Activated CD4-positive, CD25-positive, alpha-beta regulatory T cell (primary cell): ENCODE measurements around the gene SMG6.

Experiments
- DNase-seq, 4 experiments: peaks; one replicate each; lab custom pipeline; 2025; lab: John Stamatoyannopoulos, UW

Gene SMG6

DNA sequence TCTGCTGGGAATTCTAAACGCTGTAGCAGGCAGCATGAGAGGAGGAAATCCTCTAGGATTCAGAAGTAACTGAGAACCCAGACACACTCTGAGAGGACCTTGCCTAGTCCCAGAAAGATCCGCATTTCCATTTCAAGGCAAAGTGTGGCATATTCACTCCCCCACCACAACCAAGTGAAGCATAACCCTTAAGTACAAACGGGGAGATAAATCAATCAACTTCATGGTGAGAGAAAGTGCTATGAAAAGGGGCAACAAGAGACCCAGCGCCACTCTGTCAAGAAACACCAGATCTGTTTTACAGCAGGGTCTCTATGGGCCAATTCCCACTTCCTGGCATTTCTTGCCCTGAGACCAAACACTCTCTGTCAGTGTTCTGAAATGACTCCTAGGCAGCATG lies 68.3 kb downstream of the SMG6 start:
- no peak for DNase-seq

DNA sequence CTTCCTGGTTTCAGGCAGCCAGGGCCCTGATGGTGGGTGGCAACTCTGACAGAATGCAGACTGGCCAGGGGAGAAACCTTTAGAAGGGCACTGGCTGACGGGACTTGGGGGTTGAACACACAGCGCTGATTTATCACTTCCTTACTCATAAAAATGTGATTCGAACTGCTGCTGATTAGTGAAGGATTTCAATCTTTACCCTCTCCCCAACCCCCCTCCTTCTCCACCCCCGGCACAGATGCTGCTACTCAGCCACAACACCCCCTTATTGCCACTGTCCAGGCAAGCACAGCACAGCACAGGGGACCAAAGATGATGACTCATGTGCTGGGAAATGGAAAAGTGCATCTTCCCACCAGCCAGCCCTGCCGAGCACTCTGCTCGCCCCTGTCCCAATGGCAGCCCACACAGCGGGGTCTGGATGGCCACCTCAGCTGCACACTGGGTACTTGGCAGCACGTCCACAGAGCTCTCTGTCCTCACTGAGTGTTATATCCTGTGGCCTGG lies 70.1 kb downstream of the SMG6 start:
- DNase-seq = no peak

GRCh38 chr17:2232244-2232638 lies 71.3 kb downstream of the SMG6 start:
- no peak for DNase-seq

GRCh38 chr17:2230877-2231276 lies 72.7 kb downstream of the SMG6 start:
- no peak for DNase-seq

GRCh38 chr17:2227025-2227699 lies 76.4 kb downstream of the SMG6 start:
- no peak for DNase-seq

GRCh38 chr17:2223617-2223927 lies 80.0 kb downstream of the SMG6 start:
- no peak for DNase-seq

- DNase-seq = no peak
Measured at GRCh38 chr17:2222901-2223616, 80.5 kb downstream of the SMG6 start.

DNA sequence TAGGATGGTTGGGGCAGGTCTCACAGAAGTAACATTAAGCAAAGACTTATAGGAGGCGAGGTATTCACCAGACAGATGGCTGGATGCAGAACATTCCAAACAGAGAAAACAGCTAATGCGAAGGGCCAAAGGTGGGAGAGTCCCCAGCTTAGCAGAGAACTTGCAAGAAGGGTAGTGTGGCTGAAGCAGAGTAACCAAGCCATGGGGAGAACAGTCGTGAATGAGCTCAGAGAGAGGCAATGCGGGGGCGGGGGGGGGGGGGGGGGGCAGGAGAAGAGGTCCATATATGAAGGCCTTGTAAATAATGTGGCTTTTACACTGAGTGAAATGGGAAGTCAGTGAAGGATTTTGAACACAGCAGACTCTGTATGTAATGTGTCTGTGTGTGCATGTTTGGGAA lies 81.3 kb downstream of the SMG6 start:
- DNase-seq = no peak

GRCh38 chr17:2218426-2218825 lies 85.2 kb downstream of the SMG6 start:
- no peak for DNase-seq

GRCh38 chr17:2215616-2216364 lies 87.8 kb downstream of the SMG6 start:
- DNase-seq = peak; percentile 16 to 39 (median 26)

DNA sequence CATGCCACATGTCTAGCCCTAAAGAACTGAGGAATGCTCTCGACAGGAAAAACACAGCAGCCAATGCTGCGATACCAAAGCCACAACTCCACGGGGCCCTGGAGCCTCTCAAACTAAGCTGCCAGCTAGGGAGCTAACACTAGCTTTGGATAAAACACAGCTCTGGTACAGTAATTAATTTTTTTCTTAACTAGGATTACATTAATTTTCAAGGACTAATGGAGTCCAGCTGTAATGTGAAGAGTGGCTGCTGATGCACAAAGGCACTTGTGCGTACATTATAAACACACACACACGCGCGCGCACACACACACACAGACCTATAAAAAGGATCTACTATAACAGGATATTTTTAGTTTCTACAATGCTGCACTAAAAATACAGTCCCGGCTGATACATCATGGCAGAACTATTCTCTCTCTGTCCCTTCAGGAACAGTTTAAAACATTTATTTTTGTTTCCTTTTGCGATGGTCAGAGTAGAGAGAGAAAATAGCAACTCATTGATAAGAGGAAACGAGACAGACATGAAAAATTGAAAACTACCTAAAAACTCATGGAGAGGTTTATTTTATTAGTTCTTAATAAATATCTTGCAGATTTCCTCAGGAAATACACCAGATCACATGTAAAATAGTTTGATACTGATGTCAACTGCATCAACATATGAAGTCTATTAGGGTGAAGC lies 88.5 kb downstream of the SMG6 start:
- DNase-seq = no peak

GRCh38 chr17:2214047-2214928 lies 89.3 kb downstream of the SMG6 start:
- no peak for DNase-seq

DNA sequence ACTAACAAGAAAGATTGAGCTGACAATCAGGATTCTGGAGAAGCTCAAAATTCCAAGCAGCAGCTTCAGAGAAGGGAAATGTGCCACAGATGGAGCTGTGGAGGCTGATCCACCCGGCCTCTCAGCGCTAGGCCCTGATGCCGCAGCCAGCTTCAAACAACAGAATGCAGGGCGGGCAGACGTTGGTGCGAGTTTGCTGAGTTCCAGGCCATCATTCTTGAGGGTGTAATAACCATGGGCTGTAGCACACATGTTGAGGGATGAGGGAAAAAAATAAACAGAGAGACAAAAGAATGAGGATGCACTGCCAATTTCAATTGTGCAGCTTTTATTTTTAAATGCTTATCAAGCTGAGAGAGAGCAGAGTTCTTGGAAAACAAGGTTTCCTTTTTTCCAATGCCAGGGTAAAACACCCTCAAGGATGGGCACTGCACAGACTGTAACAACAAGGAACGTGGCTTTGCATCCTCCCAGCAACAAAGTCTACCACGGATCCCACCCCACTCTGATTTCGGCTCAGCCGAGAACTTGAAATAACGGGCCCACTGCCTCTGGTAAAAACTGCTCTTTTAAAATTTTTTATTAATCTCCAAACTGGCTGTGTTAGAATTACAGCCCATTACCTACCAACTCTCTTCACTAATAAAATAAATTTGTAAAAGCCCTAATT lies 90.2 kb downstream of the SMG6 start:
- no peak for DNase-seq

GRCh38 chr17:2212400-2212981 lies 91.1 kb downstream of the SMG6 start:
- no peak for DNase-seq

DNA sequence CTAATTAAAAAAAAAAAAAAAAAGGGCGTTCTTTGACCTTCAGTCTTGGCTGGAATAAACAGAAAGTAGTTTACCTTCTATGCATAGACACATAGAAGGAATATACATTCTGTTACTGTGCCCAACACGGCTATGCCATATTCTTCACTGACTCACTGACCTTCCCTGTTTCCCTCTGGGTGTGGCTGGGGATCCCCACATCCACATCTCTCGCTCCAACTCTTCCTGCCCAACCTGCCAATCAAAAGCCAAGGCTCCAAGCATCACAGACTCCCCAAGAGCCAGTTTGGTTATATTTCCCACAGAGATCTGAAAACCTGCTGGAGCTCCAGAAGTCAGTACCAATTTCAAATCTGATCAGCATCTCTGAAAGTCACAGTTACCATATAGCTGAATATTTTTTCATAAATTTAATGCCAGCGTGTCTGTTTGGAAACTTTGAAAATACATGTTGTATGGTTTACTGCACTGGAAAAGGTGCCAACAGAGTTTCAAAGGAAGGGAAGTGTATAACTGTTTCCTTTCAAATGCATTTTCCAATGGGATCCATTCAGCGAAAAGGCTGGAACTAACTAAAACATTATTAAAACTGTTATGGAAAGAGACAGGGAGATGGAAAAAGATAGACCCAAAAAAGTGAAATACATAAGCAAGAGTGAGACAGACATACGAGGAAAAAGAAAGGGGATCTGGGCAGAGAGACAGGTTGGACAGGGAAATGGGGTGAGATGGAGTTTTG lies 91.8 kb downstream of the SMG6 start:
- no peak for DNase-seq

DNA sequence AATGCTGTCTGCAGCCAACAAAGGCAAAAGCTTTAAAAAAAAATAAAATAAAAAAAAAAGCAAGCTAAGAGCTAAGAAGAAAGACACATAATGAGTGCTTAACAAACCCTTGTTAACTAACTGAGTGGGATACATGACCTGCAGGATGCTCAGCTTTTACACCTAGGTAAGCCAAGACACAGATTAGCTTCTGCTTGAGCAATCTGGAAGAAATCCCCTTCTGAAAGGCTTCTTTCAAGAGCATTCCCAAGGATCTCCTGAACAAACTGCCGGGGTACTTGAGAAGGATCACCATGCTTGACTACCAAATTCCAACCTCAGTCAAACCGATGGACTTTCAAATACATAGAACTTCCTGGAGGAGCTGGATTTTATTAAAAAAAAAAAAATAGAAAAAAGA lies 92.9 kb downstream of the SMG6 start:
- DNase-seq = no peak

- no peak for DNase-seq
Measured at GRCh38 chr17:2207815-2208515, 95.6 kb downstream of the SMG6 start.

- DNase-seq = no peak
Measured at GRCh38 chr17:2204393-2204792, 99.2 kb downstream of the SMG6 start.

GRCh38 chr17:2203818-2204217 lies 99.8 kb downstream of the SMG6 start:
- DNase-seq = no peak
